ENCODE data around the gene EFNB1.

- TF ChIP-seq POLR2A (IDR thresholded peaks at IDR 0.05) = no peak
- TF ChIP-seq CTCF (IDR thresholded peaks at IDR 0.05) = no peak
- no peak for TF ChIP-seq POLR2AphosphoS5 (IDR thresholded peaks at IDR 0.05)
These were observed 10.9 kb downstream of the EFNB1 start for GRCh38 chrX:68839771-68840170.
